ENCODE measurements around the gene NADK. TPM values are rescaled to one million over a fixed set of nuclear protein-coding genes. Genes with fewer than 3 reads are reported as not detected.

The NADK gene
- total and polyA plus RNA-seq, 10 of the 15 experiments (the other 5 are each of a cell fraction or from before 2014, with no cell fraction given), result 1.1 to 93.2 (median 46.9) TPM

- Histone ChIP-seq H3K27me3 (replicated peaks in 1 of 2; ENCODE audit: control insufficient read depth in 2 of 2, insufficient read depth in 2 of 2, low read length in 1 of 2) (no peaks in the 10 kb centered on the region), H3K9me3 (replicated peaks; ENCODE audit: control insufficient read depth, insufficient read depth, low read length) (peaks cover 7% of the 10 kb centered on the region; the same call in 2 of the 3 replicates), H3K4me2 (ENCODE audit: control insufficient read depth, insufficient read depth) (no peak overlapping the region), H4K20me1 (ENCODE audit: control insufficient read depth, insufficient read depth) (no peaks in the 10 kb centered on the region), H3K79me2 (ENCODE audit: control insufficient read depth, insufficient read depth, low read length) (peaks cover 67% of the 10 kb centered on the region), H3K27ac (ENCODE audit: control insufficient read depth, insufficient read depth) (no peak overlapping the region), H2AFZ (ENCODE audit: control insufficient read depth, low read depth, low read length) (no peak overlapping the region), H3K4me1 (ENCODE audit: control insufficient read depth, insufficient read depth, low read length) (peaks cover 10% of the 10 kb centered on the region), H3K36me3 (ENCODE audit: control insufficient read depth in 2 of 2, insufficient read depth in 2 of 2, low read length in 1 of 2) (peaks cover 0 to 5% of the 10 kb centered on the region in 2 experiments; a peak in 1 of 4 replicates), H3K4me3 (no peak overlapping the region), H3K9ac (ENCODE audit: control insufficient read depth, insufficient read depth, low read length) (no peak overlapping the region)
- DNase-seq (ENCODE audit: low read depth, low spot score) (no peak), ATAC-seq (no peak), FAIRE-seq (no peak)
- ChIA-PET RAD21 (ENCODE audit: unreplicated experiment) (no interaction called here), CTCF (interaction anchor here (0.8 to 1.8 kb wide), 2 partner anchors 132 to 135 kb away, joined by 3 to 9 read pairs; no protein-coding TSS in a partner anchor), POLR2A (no interaction called here), SMC1A (ENCODE audit: uncharacterized antibody, unreplicated experiment) (interaction anchor here (1.1 to 1.7 kb wide), 3 partner anchors 36 to 136 kb away, joined by 3 to 4 read pairs (median 4); no protein-coding TSS in a partner anchor)
- in situ Hi-C loops (cut with MboI), result no loop called here
- BruUV-seq (replicated peaks), result no TSS peak
- 100% methylated on average over 4 of the region's 4 CpGs for WGBS (ENCODE audit: insufficient coverage, insufficient replicate concordance, low lambda C conversion rate, missing lambda C conversion rate)
- intact Hi-C loops (cut with micrococcal nuclease; ENCODE audit: unreplicated experiment), result no loop called here
- no peak for TF ChIP-seq MAX (IDR thresholded peaks at IDR 0.05; ENCODE audit: low read depth, low read length)
- no peak for TF ChIP-seq KDM1A (IDR thresholded peaks at IDR 0.05; ENCODE audit: borderline replicate concordance)
These were observed 4.4 kb downstream of the NADK start for GRCh38 chr1:1773874-1774273.

GRCh38 chr1:1771096-1771495, 7.2 kb downstream of the NADK start:
- Histone ChIP-seq H3K9ac (ENCODE audit: control insufficient read depth, insufficient read depth, low read length) (no peak overlapping the region), H3K4me1 (ENCODE audit: control insufficient read depth, insufficient read depth, low read length) (peaks cover 10% of the 10 kb centered on the region), H3K4me3 (no peak overlapping the region), H3K27ac (ENCODE audit: control insufficient read depth, insufficient read depth) (no peak overlapping the region), H2AFZ (ENCODE audit: control insufficient read depth, low read depth, low read length) (no peak overlapping the region), H4K20me1 (ENCODE audit: control insufficient read depth, insufficient read depth) (no peaks in the 10 kb centered on the region), H3K9me3 (replicated peaks; ENCODE audit: control insufficient read depth, insufficient read depth, low read length) (peaks cover 7% of the 10 kb centered on the region; the same call in 2 of the 3 replicates), H3K36me3 (ENCODE audit: control insufficient read depth in 2 of 2, insufficient read depth in 2 of 2, low read length in 1 of 2) (peaks cover 0 to 5% of the 10 kb centered on the region in 2 experiments; a peak in 1 of 4 replicates), H3K4me2 (ENCODE audit: control insufficient read depth, insufficient read depth) (no peak overlapping the region), H3K27me3 (replicated peaks in 1 of 2; ENCODE audit: control insufficient read depth in 2 of 2, insufficient read depth in 2 of 2, low read length in 1 of 2) (no peaks in the 10 kb centered on the region), H3K79me2 (ENCODE audit: control insufficient read depth, insufficient read depth, low read length) (peaks cover 62% of the 10 kb centered on the region)
- in situ Hi-C loops (cut with MboI) (no loop called here), intact Hi-C loops (cut with micrococcal nuclease; ENCODE audit: unreplicated experiment) (no loop called here)
- DNase-seq (ENCODE audit: low read depth, low spot score), result no peak
- 94% methylated on average over 3 of the region's 3 CpGs for WGBS (ENCODE audit: insufficient coverage, insufficient replicate concordance, low lambda C conversion rate, missing lambda C conversion rate)
- no peak for TF ChIP-seq MTA2 (IDR thresholded peaks at IDR 0.05; ENCODE audit: low read depth)
- no peak for TF ChIP-seq SREBF2 (IDR thresholded peaks at IDR 0.05; ENCODE audit: low read length)
- no peak for TF ChIP-seq POLR2A (IDR thresholded peaks at IDR 0.05; ENCODE audit: low read depth, low read length)
- TF ChIP-seq FOXM1 (IDR thresholded peaks at IDR 0.05; ENCODE audit: low read depth, low read length), result no peak
- TF ChIP-seq SIN3A (IDR thresholded peaks at IDR 0.05; ENCODE audit: low read depth, low read length), result no peak
- TF ChIP-seq RELA (IDR thresholded peaks at IDR 0.05; ENCODE audit: borderline replicate concordance, partially characterized antibody), result no peak
- TF ChIP-seq CHD1 (IDR thresholded peaks at IDR 0.05; ENCODE audit: low read depth, low read length), result no peak
- no peak for TF ChIP-seq TBL1XR1 (IDR thresholded peaks at IDR 0.05; ENCODE audit: low read depth, low read length)
- TF ChIP-seq ELK1 (IDR thresholded peaks at IDR 0.05; ENCODE audit: low read depth, low read length), result no peak
- no peak for TF ChIP-seq POLR2AphosphoS2 (IDR thresholded peaks at IDR 0.05; ENCODE audit: low read depth, low read length)
- TF ChIP-seq NR2F1 (conservative IDR thresholded peaks at IDR 0.05), result no peak
- TF ChIP-seq STAT1 (conservative IDR thresholded peaks at IDR 0.05), result no peak
- TF ChIP-seq POU2F2 (IDR thresholded peaks at IDR 0.05; ENCODE audit: borderline replicate concordance, low read depth, low read length), result no peak
- CTCF ChIA-PET, result interaction anchor here (1.1 kb wide), 1 partner anchor 9 kb away, joined by 3 read pairs; no protein-coding TSS in a partner anchor
- no peak for ATAC-seq
- SMC1A ChIA-PET (ENCODE audit: uncharacterized antibody, unreplicated experiment), result interaction anchor here (1.0 kb wide), 1 partner anchor 9 kb away, joined by 3 read pairs; no protein-coding TSS in a partner anchor
- POLR2A ChIA-PET, result interaction anchor here (0.5 to 0.7 kb wide), 2 partner anchors 76 to 112 kb away, joined by 4 read pairs; no protein-coding TSS in a partner anchor
- no peak for FAIRE-seq
- RAD21 ChIA-PET (ENCODE audit: unreplicated experiment), result no interaction called here
- no TSS peak for BruUV-seq (replicated peaks)
